Upper lobe of left lung (tissue), 6 donors: ENCODE results near the gene DSP. TPM values are rescaled to one million over a fixed set of nuclear protein-coding genes. Genes with fewer than 3 reads are reported as not detected.

Source experiments
- ATAC-seq, 2 donors: fragments of 200-7000 bp; cut with Tn5 transposase; one replicate each; pipeline ENCODE4 v1.9.1; 2022; ENCODE audit warnings: mild to moderate bottlenecking in 2 of 2, moderate library complexity in 2 of 2; ENCODE audit not compliant: low FRiP score in 2 of 2
- DNase-seq, 2 donors: peaks; one replicate each; pipeline ENCODE4 v3.0.0-alpha.2; 2019 to 2020
- H3K27ac ChIP-seq, 4 donors: fragments of 200-600 bp; sonication (generic); one replicate each; pipeline ENCODE4 v1.5.1; 2016 to 2019
- H3K27me3 ChIP-seq, 4 donors: fragments of 200-600 bp; sonication (generic); one replicate each; pipeline ENCODE4 v1.5.1; 2017 to 2019
- H3K36me3 ChIP-seq, 4 donors: fragments of 200-600 bp; sonication (generic); one replicate each; pipeline ENCODE4 v1.5.1; 2016 to 2019
- H3K4me1 ChIP-seq, 4 donors: fragments of 200-600 bp; sonication (generic); one replicate each; pipeline ENCODE4 v1.5.1; 2018 to 2019
- H3K4me3 ChIP-seq, 4 donors: fragments of 200-600 bp; sonication (generic); one replicate each; pipeline ENCODE4 v1.5.1; 2017 to 2019; ENCODE audit warnings: mild to moderate bottlenecking in 2 of 4, moderate library complexity in 1 of 4
- H3K9me3 ChIP-seq, 4 donors: fragments of 200-600 bp; sonication (generic); one replicate each; pipeline ENCODE4 v1.5.1; 2018 to 2019
- CTCF ChIP-seq, 6 experiments: fragments of 450-650 bp in 4 of 6; fragments of 200-600 bp in 2 of 6; sonication (generic) in 2 of 6; IDR thresholded peaks; one replicate each; pipeline ENCODE4 v1.5.1; 2016 to 2019; ENCODE audit warnings: antibody characterized with exemption in 6 of 6
- EP300 ChIP-seq, 4 donors: sonication (generic); formaldehyde crosslinking; IDR thresholded peaks; one replicate each; pipeline ENCODE4 v1.5.1; 2017; ENCODE audit warnings: antibody characterized with exemption in 4 of 4, control low read depth in 2 of 4
- POLR2A ChIP-seq, 4 donors: fragments of 450-650 bp; IDR thresholded peaks; one replicate each; pipeline ENCODE4 v1.5.1; 2016 to 2017; ENCODE audit warnings: antibody characterized with exemption in 4 of 4, mild to moderate bottlenecking in 2 of 4
- POLR2AphosphoS5 ChIP-seq, 2 donors: sonication (generic); formaldehyde crosslinking; IDR thresholded peaks; one replicate each; pipeline ENCODE4 v1.5.1; 2017; ENCODE audit warnings: antibody characterized with exemption in 2 of 2
- WGBS, 2 donors: methylation state at CpG; one replicate each; pipeline ENCODE4 v1.1.5; 2017 to 2018; 5-methylcytosine and 5-hydroxymethylcytosine counted together
- total RNA-seq, 6 donors: library from RNA; depleted of rRNA in 4 of 6; stranded (reverse); fragments of >200 nt in 4 of 6; gene quantifications; one replicate each; pipeline versions ENCODE4 v1.1.0 to v1.2.1, GENCODE V29; 2016 to 2021
- donor health status: DM: no; HTN: no; CAD: no; lungs with moderate emphysema.
- donor health status: DM: no; HTN: yes; CAD: no; lungs with severe emphysema.

Gene DSP
- total RNA-seq, 6 donors from 2014 or later, result 6.3 to 88.2 (median 29.0) TPM

DNA sequence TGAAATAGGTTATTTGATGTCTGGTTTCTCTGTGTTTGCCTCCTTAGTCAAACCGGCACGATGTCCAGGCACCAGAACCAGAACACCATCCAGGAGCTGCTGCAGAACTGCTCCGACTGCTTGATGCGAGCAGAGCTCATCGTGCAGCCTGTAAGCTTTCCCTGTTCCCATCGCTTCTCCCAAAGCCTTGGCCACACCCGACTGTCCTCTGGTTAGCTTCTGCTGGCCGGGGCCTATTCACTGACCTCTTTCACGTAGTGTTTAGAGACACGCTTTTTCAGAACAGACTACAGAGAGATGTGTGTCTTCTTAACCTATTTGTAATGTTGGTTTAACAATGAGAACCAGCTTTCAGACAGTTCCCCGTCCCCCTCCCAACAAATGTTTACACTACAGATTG is 14.2 kb downstream of the DSP start:
- H3K27ac ChIP-seq, result no peak overlapping the region

DNA sequence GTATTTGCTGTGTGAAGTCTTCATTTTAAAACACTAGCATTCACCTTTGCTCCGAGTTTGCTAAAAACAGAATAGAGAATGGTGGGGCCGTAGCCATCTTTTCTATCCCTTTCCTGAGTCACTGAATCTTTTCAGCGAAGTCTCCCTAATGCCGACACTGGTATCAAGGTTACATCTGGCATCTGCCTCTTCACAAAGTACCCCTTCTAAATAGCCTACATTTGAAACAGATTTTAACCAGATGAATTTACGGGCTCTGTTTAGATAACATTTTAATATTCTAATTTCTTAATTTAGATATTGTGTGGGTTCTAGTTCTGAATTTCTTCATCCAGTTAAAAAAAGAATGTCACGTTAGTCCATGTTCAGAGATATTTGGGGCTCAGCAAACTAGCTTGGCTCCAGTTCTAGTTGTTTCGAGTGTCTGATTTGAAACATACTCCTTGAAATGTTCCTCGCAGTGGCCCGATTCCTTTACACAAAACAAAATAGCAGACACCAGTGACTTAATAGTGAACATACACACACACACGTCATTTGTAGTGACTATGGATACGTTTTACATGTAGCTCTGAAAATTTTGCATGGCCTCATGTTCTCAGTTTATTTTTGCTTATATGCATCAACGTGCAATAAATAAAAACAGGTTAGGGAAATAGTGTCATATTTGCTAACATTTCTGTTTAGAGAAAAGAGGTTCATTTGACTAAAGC is 15.1 kb downstream of the DSP start:
- no peaks in the 10 kb centered on the region for H3K27me3 ChIP-seq
- 91% methylated on average over 12 of the region's 12 CpGs for WGBS, 2 donors
- H3K27ac ChIP-seq, result no peak overlapping the region
- no peaks in the 10 kb centered on the region for H3K9me3 ChIP-seq
- DNase-seq (no peak), ATAC-seq (no peak)
- no peak overlapping the region for H3K4me3 ChIP-seq
- H3K36me3 ChIP-seq, result no peaks in the 10 kb centered on the region
- no peaks in the 10 kb centered on the region for H3K4me1 ChIP-seq
- TF ChIP-seq POLR2A (IDR thresholded peaks at IDR 0.05), result no peak
- TF ChIP-seq EP300 (IDR thresholded peaks at IDR 0.05), result no peak
- no peak for TF ChIP-seq CTCF (IDR thresholded peaks at IDR 0.05)
- TF ChIP-seq POLR2AphosphoS5 (IDR thresholded peaks at IDR 0.05), result no peak

More for the DNA sequence above, 14.2 kb downstream of the DSP start:
- DNase-seq, result no peak
- ATAC-seq, result no peak
- 90 to 92% methylated on average over 11 of the region's 11 CpGs for WGBS, 2 donors
- H3K9me3 ChIP-seq, result no peaks in the 10 kb centered on the region
- no peaks in the 10 kb centered on the region for H3K27me3 ChIP-seq
- H3K36me3 ChIP-seq, result no peaks in the 10 kb centered on the region
- TF ChIP-seq CTCF (IDR thresholded peaks at IDR 0.05) (no peak), EP300 (IDR thresholded peaks at IDR 0.05) (no peak), POLR2AphosphoS5 (IDR thresholded peaks at IDR 0.05) (no peak), POLR2A (IDR thresholded peaks at IDR 0.05) (no peak)
- no peaks in the 10 kb centered on the region for H3K4me1 ChIP-seq
- H3K4me3 ChIP-seq, result no peak overlapping the region

DNA sequence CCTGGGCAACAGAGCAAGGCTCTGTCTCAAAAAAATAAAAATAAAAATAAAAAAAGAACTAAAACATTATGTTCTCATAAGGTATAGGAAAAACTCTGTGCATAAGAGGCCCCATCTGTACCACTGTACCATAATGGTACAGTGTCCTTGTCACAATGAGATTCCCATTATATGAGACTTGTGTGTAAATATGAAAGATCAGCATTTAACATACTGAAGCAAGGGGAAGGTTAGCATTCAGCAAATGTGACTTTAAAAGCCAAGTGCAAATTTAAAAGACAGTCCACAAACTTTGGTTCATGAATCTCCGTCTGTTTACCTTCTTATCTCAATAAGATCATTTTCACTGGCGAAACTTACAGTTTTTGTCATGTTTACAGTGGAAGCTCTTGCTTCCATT is 16.2 kb downstream of the DSP start:
- H3K27me3 ChIP-seq, result no peaks in the 10 kb centered on the region
- H3K4me1 ChIP-seq, result peaks cover 0 to 5% (median 0%) of the 10 kb centered on the region in 4 donors
- ATAC-seq (no peak), DNase-seq (no peak)
- H3K9me3 ChIP-seq, result no peaks in the 10 kb centered on the region
- no peak overlapping the region for H3K27ac ChIP-seq
- H3K4me3 ChIP-seq, result no peak overlapping the region
- H3K36me3 ChIP-seq, result no peaks in the 10 kb centered on the region
- WGBS, 2 donors, result 96 to 97% methylated on average over 2 of the region's 2 CpGs
- no peak for TF ChIP-seq POLR2A (IDR thresholded peaks at IDR 0.05)

GRCh38 chr6:7558781-7559180 is 17.3 kb downstream of the DSP start:
- no peaks in the 10 kb centered on the region for H3K27me3 ChIP-seq
- WGBS, 2 donors, result 82 to 84% methylated on average over 4 of the region's 4 CpGs
- H3K4me3 ChIP-seq, result no peak overlapping the region
- no peaks in the 10 kb centered on the region for H3K9me3 ChIP-seq
- peaks cover 0 to 5% (median 0%) of the 10 kb centered on the region in 4 donors for H3K4me1 ChIP-seq
- H3K27ac ChIP-seq, result no peak overlapping the region
- DNase-seq (no peak), ATAC-seq (no peak)
- TF ChIP-seq POLR2AphosphoS5 (IDR thresholded peaks at IDR 0.05) (no peak), POLR2A (IDR thresholded peaks at IDR 0.05) (no peak), EP300 (IDR thresholded peaks at IDR 0.05) (no peak), CTCF (IDR thresholded peaks at IDR 0.05) (no peak)
- no peaks in the 10 kb centered on the region for H3K36me3 ChIP-seq

DNA sequence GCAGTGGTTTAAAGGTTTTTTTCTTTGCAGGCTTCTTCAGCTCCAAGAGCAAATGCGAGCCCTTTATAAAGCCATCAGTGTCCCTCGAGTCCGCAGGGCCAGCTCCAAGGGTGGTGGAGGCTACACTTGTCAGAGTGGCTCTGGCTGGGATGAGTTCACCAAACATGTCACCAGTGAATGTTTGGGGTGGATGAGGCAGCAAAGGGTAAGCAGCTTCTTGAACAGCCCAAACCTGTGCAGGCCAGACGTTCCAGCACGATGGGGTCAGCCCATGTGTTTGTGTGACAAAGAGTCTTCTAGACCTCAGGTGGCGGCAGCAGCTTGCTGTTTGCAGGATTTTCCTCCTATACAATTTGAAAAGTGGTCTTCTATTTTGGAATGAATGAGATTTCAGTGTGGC is 17.7 kb downstream of the DSP start:
- WGBS, 2 donors, result 87 to 92% methylated on average over 6 of the region's 6 CpGs
- Histone ChIP-seq H3K4me3 (no peak overlapping the region), H3K9me3 (no peaks in the 10 kb centered on the region), H3K36me3 (no peaks in the 10 kb centered on the region), H3K27ac (no peak overlapping the region), H3K4me1 (peaks cover 0 to 5% (median 0%) of the 10 kb centered on the region in 4 donors), H3K27me3 (no peaks in the 10 kb centered on the region)
- ATAC-seq (no peak), DNase-seq (no peak)
- no peak for TF ChIP-seq POLR2A (IDR thresholded peaks at IDR 0.05)
- TF ChIP-seq POLR2AphosphoS5 (IDR thresholded peaks at IDR 0.05), result no peak
- TF ChIP-seq EP300 (IDR thresholded peaks at IDR 0.05), result no peak
- no peak for TF ChIP-seq CTCF (IDR thresholded peaks at IDR 0.05)
